Activated B cell treated with CpG ODN at 0.5 μM for 24 hours (primary cell): ENCODE data around the gene GATAD2B. TPM values are rescaled to one million over a fixed set of nuclear protein-coding genes. Genes with fewer than 3 reads are reported as not detected.

ENCODE experiments used
- ATAC-seq: fragments of 200-7000 bp; cut with Tn5 transposase; one replicate; pipeline ENCODE4 v1.10.0; 2021; ENCODE audit warnings: low read depth, mild to moderate bottlenecking, moderate library complexity
- CTCF ChIA-PET: fragments of 350-600 bp; sonication (Branson Sonifier 250); formaldehyde crosslinking; loops from one replicate; lab custom pipeline; 2021; ENCODE audit warnings: antibody characterized with exemption; lab: Charles Lee
- POLR2A ChIA-PET: fragments of 350-600 bp; sonication (Branson Sonifier 250); formaldehyde crosslinking; loops from one replicate; lab custom pipeline; 2021; ENCODE audit warnings: antibody characterized with exemption; lab: Charles Lee
- DNase-seq: peaks from one replicate; pipeline ENCODE4 v3.0.0; 2022
- H3K27ac Mint-ChIP-seq: one replicate; pipeline ENCODE4 v1.8.0; 2020; ENCODE audit warnings: mixed read lengths
- H3K27me3 Mint-ChIP-seq: one replicate; pipeline ENCODE4 v1.8.0; 2021; ENCODE audit warnings: mixed read lengths
- H3K36me3 Mint-ChIP-seq: one replicate; pipeline ENCODE4 v1.8.0; 2021; ENCODE audit warnings: low read depth, mixed read lengths
- H3K4me1 Mint-ChIP-seq: one replicate; pipeline ENCODE4 v1.8.0; 2021; ENCODE audit warnings: mixed read lengths
- H3K4me3 Mint-ChIP-seq: one replicate; pipeline ENCODE4 v1.8.0; 2020; ENCODE audit warnings: mild to moderate bottlenecking, mixed read lengths
- H3K9me3 Mint-ChIP-seq: one replicate; pipeline ENCODE4 v1.8.0; 2020; ENCODE audit warnings: mixed read lengths
- CTCF ChIP-seq: fragments of 200-600 bp; IDR thresholded peaks from one replicate; pipeline ENCODE4 v1.8.0; 2022; ENCODE audit warnings: antibody characterized with exemption, mild to moderate bottlenecking
- intact Hi-C: fragments of 100-400 bp; cut with micrococcal nuclease; formaldehyde crosslinking; loops from one replicate; pipeline ENCODE4 v1.15.1; 2024
- total RNA-seq: library from RNA; stranded (reverse); gene quantifications from 2 replicates; pipeline ENCODE4 v1.2.3, GENCODE V29; 2022

Gene GATAD2B
- total RNA-seq, 1 donor from 2014 or later = 86.3 TPM

- no peak for ATAC-seq
- Mint-ChIP-seq H3K36me3 (peaks cover 22% of the 10 kb centered on the region), H3K4me3 (peak overlapping the region; percentile 93), H3K9me3 (no peaks in the 10 kb centered on the region), H3K4me1 (peaks cover 53% of the 10 kb centered on the region), H3K27ac (peak overlapping the region; percentile 84), H3K27me3 (no peaks in the 10 kb centered on the region)
- ChIA-PET POLR2A (interaction anchor here (0.9 to 7.6 kb wide), 14 partner anchors 12 to 190 kb away, joined by 3 to 186 read pairs (median 12); partner anchors contain the start of genes CREB3L4, CRTC2, DENND4B and JTB), CTCF (interaction anchor here (0.7 to 1.8 kb wide), 7 partner anchors 23 to 146 kb away, joined by 3 to 6 read pairs (median 4); partner anchors contain the start of genes CREB3L4, DENND4B and RAB13)
- no peak for DNase-seq
- intact Hi-C loops = loop anchor here (2.0 to 5.0 kb wide), 8 partner anchors 15 to 351 kb away; partner anchors contain the start of genes HAX1, ILF2 and JTB
- no peak for TF ChIP-seq CTCF
Measured at GRCh38 chr1:153921803-153922075, 1.0 kb downstream of the GATAD2B start.

DNA sequence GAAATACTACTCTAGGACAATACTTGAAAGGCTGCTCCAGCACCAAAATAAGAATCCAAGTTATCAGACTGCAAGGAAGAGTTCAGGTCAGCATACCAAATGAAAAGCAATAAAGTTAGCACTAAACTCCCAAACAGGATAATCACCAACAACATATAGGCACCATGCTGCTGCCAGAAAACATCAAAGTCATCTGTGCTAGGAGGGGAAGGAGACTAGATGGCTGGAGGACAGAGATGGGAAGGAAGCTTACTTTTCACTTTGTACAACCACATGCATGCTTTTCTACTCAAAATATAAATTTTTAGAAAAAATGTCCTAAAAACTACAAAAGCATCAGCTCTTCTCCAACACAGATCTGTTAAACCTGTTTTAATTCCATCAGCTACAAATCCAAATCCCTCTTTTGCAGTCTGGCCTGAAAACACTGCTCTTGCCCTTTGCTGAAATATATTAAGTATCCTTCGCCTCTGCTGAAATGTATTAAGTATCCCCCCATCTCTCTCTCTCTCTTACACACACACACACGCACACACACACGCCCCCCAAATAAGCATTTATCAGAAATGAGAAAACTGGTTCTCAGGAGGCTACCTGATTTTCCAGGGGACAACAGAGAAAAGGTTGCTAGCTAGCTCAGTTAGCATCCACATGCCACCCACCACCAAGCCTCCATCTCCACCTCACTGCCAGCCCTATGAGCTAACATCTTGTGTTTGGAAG lies 1.5 kb downstream of the GATAD2B start:
- ATAC-seq (no peak), DNase-seq (no peak)
- peak overlapping the region; percentile 93 for H3K4me3 Mint-ChIP-seq
- no peak for TF ChIP-seq CTCF
- no peaks in the 10 kb centered on the region for H3K9me3 Mint-ChIP-seq
- peak overlapping the region; percentile 84 for H3K27ac Mint-ChIP-seq
- H3K36me3 Mint-ChIP-seq = peaks cover 23% of the 10 kb centered on the region
- H3K4me1 Mint-ChIP-seq = peaks cover 53% of the 10 kb centered on the region
- POLR2A ChIA-PET = interaction anchor here (0.5 to 7.6 kb wide), 10 partner anchors 11 to 189 kb away, joined by 3 to 186 read pairs (median 31); partner anchors contain the start of genes CREB3L4, DENND4B, JTB and RAB13
- intact Hi-C loops = loop anchor here (5.0 kb wide), 2 partner anchors 39 to 249 kb away; partner anchors contain the start of gene ILF2
- CTCF ChIA-PET = interaction anchor here (0.7 to 1.8 kb wide), 7 partner anchors 24 to 145 kb away, joined by 3 to 6 read pairs (median 4); partner anchors contain the start of genes CREB3L4, DENND4B and RAB13
- no peaks in the 10 kb centered on the region for H3K27me3 Mint-ChIP-seq

DNA sequence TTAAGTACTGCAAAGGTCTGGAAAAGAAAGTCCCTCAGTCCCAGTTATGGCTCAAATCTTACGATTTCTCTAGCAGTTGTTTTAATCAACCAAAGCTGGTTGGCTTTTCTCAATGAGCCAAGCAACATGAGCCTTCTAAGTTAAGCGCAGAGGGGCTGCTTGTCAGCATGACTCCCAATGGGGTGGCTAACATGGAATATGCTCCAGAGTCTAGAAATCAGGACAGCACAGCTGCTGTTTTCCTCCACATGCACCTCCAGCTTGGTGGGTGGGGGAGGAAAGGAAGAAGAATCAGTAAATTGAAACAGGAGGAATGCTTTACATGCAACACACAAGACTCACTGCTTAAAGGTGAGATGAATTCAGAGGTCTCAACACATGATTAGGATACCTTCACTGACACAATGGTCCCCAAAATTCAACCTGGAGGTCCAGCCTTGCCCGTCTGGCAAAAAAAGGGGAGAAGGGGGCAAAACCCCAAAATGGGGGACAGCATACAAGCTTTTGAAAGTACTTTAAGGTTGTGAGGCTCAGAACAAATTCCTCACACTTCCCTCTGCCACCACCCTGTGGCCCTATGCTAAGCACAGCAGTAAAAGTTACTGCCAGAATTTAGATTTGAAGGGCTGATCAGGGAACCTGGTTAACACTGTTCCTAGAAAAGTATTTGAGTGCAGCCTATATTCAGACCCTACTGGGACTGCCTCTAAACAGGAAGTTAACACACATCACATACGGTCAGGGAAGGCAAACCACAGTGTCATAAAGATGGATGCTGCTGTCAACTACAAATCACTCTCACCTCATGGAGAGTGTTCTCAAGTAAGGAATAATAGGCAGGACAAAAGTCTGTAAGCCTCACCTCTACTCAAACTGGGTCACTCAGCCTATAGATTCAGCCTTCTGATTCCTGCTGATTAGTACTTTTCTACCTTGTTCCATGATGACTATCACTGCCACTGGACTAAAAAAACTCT lies 2.6 kb downstream of the GATAD2B start:
- Mint-ChIP-seq H3K27ac (peak overlapping the region; percentile 75), H3K4me3 (peak overlapping the region; percentile 93), H3K4me1 (peaks cover 61% of the 10 kb centered on the region), H3K27me3 (no peaks in the 10 kb centered on the region), H3K36me3 (peaks cover 32% of the 10 kb centered on the region), H3K9me3 (no peaks in the 10 kb centered on the region)
- POLR2A ChIA-PET = interaction anchor here (0.6 to 7.6 kb wide), 7 partner anchors 25 to 99 kb away, joined by 3 to 186 read pairs (median 7); partner anchors contain the start of genes DENND4B, RAB13 and RPS27
- no peak for TF ChIP-seq CTCF
- intact Hi-C loops = loop anchor here (5.0 kb wide), 2 partner anchors 38 to 248 kb away; partner anchors contain the start of gene ILF2
- no peak for ATAC-seq
- DNase-seq = no peak
- CTCF ChIA-PET = interaction anchor here (0.8 to 1.8 kb wide), 9 partner anchors 25 to 144 kb away, joined by 3 to 8 read pairs (median 3); partner anchors contain the start of genes CREB3L4, DENND4B and RAB13

DNA sequence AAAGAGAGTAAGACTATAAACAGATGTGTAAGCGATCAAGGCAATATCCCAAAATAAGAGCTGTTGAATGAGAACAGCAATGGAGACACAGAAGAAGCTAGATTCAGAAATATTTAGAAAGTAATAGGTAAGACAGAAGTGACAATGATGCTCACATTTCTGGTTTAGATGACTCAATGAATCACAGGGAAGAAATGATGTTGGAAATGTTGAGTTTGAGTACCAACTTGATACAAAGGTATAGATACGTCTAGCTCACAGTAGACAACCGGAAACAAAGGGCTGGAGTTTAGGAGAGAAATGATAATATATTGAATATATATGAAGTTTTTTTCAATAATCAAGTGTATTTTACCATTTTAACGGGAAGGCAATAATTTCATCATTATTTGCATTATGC lies 6.5 kb downstream of the GATAD2B start:
- no peak for TF ChIP-seq CTCF
- intact Hi-C loops = no loop called here
- peaks cover 36% of the 10 kb centered on the region for H3K36me3 Mint-ChIP-seq
- peaks cover 60% of the 10 kb centered on the region for H3K4me1 Mint-ChIP-seq
- H3K27me3 Mint-ChIP-seq = no peaks in the 10 kb centered on the region
- no peak overlapping the region for H3K27ac Mint-ChIP-seq
- ATAC-seq (no peak), DNase-seq (no peak)
- no peaks in the 10 kb centered on the region for H3K9me3 Mint-ChIP-seq
- H3K4me3 Mint-ChIP-seq = no peak overlapping the region
- POLR2A ChIA-PET = interaction anchor here (0.6 to 1.0 kb wide), 2 partner anchors 50 to 76 kb away, joined by 4 read pairs; no protein-coding TSS in a partner anchor
- CTCF ChIA-PET = interaction anchor here (1.2 kb wide), 1 partner anchor 89 kb away, joined by 3 read pairs; no protein-coding TSS in a partner anchor
